GM12865 (cell line): ENCODE results near the gene BSND.
"Not testable (repeated sequence)": the region's sequence is repeated elsewhere in the genome, so short reads cannot be mapped to it uniquely, and the experiment has no call there.

Experiments
- DNase-seq: peaks from one replicate; pipeline ENCODE4 v3.0.0; 2010; ENCODE audit warnings: low read depth
- H3K4me3 ChIP-seq: 2 replicates; pipeline ENCODE4 v1.5.1; 2011; ENCODE audit warnings: mild to moderate bottlenecking, low read depth, low read length, control low read depth
- CTCF ChIP-seq: IDR thresholded peaks from 2 replicates; pipeline ENCODE4 v1.5.1; 2011; ENCODE audit warnings: low read length, control low read depth, low read depth, inconsistent platforms; ENCODE audit not compliant: insufficient read depth; ENCODE audit errors: missing control alignments

Gene BSND

GRCh38 chr1:55015123-55015522 lies 16.4 kb downstream of the BSND start:
- DNase-seq, result no peak
- H3K4me3 ChIP-seq, result no peak overlapping the region
- TF ChIP-seq CTCF, result no peak

- H3K4me3 ChIP-seq, result no peak overlapping the region
- TF ChIP-seq CTCF, result no peak
Observed at GRCh38 chr1:55015731-55016620, 17.2 kb downstream of the BSND start.

GRCh38 chr1:55018395-55018794 lies 19.7 kb downstream of the BSND start:
- TF ChIP-seq CTCF, result no peak
- no peak overlapping the region for H3K4me3 ChIP-seq
- no peak for DNase-seq

More at GRCh38 chr1:55015731-55016620, 17.2 kb downstream of the BSND start:
- DNase-seq, result no peak

- TF ChIP-seq CTCF, result peak; percentile 96
- peak; percentile 75 for DNase-seq
- H3K4me3 ChIP-seq, result no peak overlapping the region
Observed at GRCh38 chr1:55021942-55022546, 23.3 kb downstream of the BSND start.

- H3K4me3 ChIP-seq, DNase-seq: not testable (repeated sequence)
Observed at GRCh38 chr1:55024163-55024562, 25.4 kb downstream of the BSND start.

GRCh38 chr1:55026682-55027081 lies 27.9 kb downstream of the BSND start:
- H3K4me3 ChIP-seq, DNase-seq: not testable (repeated sequence)

GRCh38 chr1:55031098-55031497 lies 32.4 kb downstream of the BSND start:
- not testable (repeated sequence) for H3K4me3 ChIP-seq, DNase-seq

GRCh38 chr1:55033265-55033614 lies 34.5 kb downstream of the BSND start:
- H3K4me3 ChIP-seq, result no peak overlapping the region
- no peak for TF ChIP-seq CTCF

More at GRCh38 chr1:55033265-55033614, 34.5 kb downstream of the BSND start:
- DNase-seq, result no peak
